KMS-11 (cell line): ENCODE results near the gene FAM209B.

Experiments used
- H2AFZ ChIP-seq: fragments of 200-600 bp; sonication (generic); 2 replicates; pipeline ENCODE4 v1.6.1; 2016; ENCODE audit warnings: antibody characterized with exemption, mixed run types, low read depth
- H3K27ac ChIP-seq: fragments of 200-600 bp; sonication (generic); 2 replicates; pipeline ENCODE4 v1.6.1; 2016; ENCODE audit warnings: mild to moderate bottlenecking, mixed run types
- H3K27me3 ChIP-seq: fragments of 200-600 bp; sonication (generic); 2 replicates; pipeline ENCODE4 v1.6.1; 2017; ENCODE audit warnings: mild to moderate bottlenecking, low read depth, mixed run types, moderate library complexity; ENCODE audit not compliant: insufficient read depth
- H3K36me3 ChIP-seq: fragments of 200-600 bp; sonication (generic); 2 replicates; pipeline ENCODE4 v1.6.1; 2017; ENCODE audit warnings: mild to moderate bottlenecking, mixed run types; ENCODE audit not compliant: insufficient read depth
- H3K4me1 ChIP-seq: fragments of 200-600 bp; sonication (generic); 2 replicates; pipeline ENCODE4 v1.6.1; 2016; ENCODE audit warnings: mild to moderate bottlenecking, low read depth, mixed run types; ENCODE audit not compliant: poor library complexity, severe bottlenecking
- H3K4me2 ChIP-seq: fragments of 200-600 bp; sonication (generic); 2 replicates; pipeline ENCODE4 v1.7.0; 2016; ENCODE audit warnings: mild to moderate bottlenecking, mixed run types
- H3K4me3 ChIP-seq: fragments of 200-600 bp; sonication (generic); IDR thresholded peaks from 2 replicates; pipeline ENCODE4 v1.6.1; 2017; ENCODE audit warnings: low read depth, low read length, mixed read lengths; ENCODE audit not compliant: insufficient read depth
- H3K79me2 ChIP-seq: fragments of 200-600 bp; sonication (generic); 2 replicates; pipeline ENCODE4 v1.6.1; 2016; ENCODE audit warnings: low read depth, mixed run types; ENCODE audit not compliant: insufficient read depth
- H3K9ac ChIP-seq: fragments of 200-600 bp; sonication (generic); 2 replicates; pipeline ENCODE4 v1.6.1; 2016; ENCODE audit warnings: mild to moderate bottlenecking, mixed run types
- H4K20me1 ChIP-seq: fragments of 200-600 bp; sonication (generic); 2 replicates; pipeline ENCODE4 v1.6.1; 2016; ENCODE audit warnings: mild to moderate bottlenecking, mixed run types; ENCODE audit not compliant: insufficient read depth
- TF ChIP-seq, protein P1 (sequence below): fragments of 200-600 bp; sonication (generic); conservative IDR thresholded peaks from 2 replicates; pipeline ENCODE4 v1.6.1; 2017; ENCODE audit warnings: low read depth, mild to moderate bottlenecking, antibody characterized with exemption, low read length, moderate library complexity, mixed read lengths

FAM209B gene

GRCh38 chr20:56513161-56514150 is 19.6 kb upstream of the FAM209B start:
- no peak overlapping the region for H3K4me2 ChIP-seq
- H3K4me1 ChIP-seq, result no peaks in the 10 kb centered on the region
- H3K27ac ChIP-seq, result no peak overlapping the region
- TF ChIP-seq, protein P1, sequence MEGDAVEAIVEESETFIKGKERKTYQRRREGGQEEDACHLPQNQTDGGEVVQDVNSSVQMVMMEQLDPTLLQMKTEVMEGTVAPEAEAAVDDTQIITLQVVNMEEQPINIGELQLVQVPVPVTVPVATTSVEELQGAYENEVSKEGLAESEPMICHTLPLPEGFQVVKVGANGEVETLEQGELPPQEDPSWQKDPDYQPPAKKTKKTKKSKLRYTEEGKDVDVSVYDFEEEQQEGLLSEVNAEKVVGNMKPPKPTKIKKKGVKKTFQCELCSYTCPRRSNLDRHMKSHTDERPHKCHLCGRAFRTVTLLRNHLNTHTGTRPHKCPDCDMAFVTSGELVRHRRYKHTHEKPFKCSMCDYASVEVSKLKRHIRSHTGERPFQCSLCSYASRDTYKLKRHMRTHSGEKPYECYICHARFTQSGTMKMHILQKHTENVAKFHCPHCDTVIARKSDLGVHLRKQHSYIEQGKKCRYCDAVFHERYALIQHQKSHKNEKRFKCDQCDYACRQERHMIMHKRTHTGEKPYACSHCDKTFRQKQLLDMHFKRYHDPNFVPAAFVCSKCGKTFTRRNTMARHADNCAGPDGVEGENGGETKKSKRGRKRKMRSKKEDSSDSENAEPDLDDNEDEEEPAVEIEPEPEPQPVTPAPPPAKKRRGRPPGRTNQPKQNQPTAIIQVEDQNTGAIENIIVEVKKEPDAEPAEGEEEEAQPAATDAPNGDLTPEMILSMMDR, result no peak
- peaks cover 3% of the 10 kb centered on the region; the same call in 1 of the 2 replicates for H3K36me3 ChIP-seq
- no peaks in the 10 kb centered on the region for H3K79me2 ChIP-seq
- no peaks in the 10 kb centered on the region for H4K20me1 ChIP-seq
- no peak overlapping the region for H2AFZ ChIP-seq
- no peak overlapping the region for H3K9ac ChIP-seq
- no peak overlapping the region for H3K4me3 ChIP-seq
- H3K27me3 ChIP-seq, result no peaks in the 10 kb centered on the region

- H3K4me3 ChIP-seq, result no peak overlapping the region
- peaks cover 14% of the 10 kb centered on the region; the same call in 1 of the 2 replicates for H3K36me3 ChIP-seq
- H3K4me2 ChIP-seq, result no peak overlapping the region
- H3K79me2 ChIP-seq, result no peaks in the 10 kb centered on the region
- H4K20me1 ChIP-seq, result no peaks in the 10 kb centered on the region
- H3K27ac ChIP-seq, result no peak overlapping the region
- H2AFZ ChIP-seq, result no peak overlapping the region
- H3K27me3 ChIP-seq, result no peaks in the 10 kb centered on the region
- no peak overlapping the region for H3K9ac ChIP-seq
- TF ChIP-seq, protein P1, result no peak
- H3K4me1 ChIP-seq, result no peaks in the 10 kb centered on the region
These were observed 16.4 kb upstream of the FAM209B start for GRCh38 chr20:56516631-56517030.

DNA sequence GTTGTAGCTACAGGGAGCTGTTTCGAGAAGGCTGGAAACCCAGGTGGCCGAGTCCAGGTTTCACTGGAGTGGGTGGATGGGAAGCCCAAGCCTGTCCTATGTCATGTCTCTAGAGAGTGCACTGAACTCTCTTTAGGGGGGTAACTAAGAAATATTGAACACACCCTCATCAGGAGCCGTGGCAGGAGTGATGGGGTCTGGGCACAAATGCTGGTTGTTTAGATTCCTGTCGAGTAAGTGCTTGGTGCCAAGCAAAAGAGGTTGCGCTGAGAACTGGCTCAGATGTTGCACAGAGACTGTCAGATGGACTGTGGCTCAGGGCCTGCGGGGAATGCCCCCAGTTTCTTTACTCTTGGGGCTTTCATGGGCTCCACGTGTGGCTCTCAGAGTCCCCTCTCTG is 15.8 kb upstream of the FAM209B start:
- Histone ChIP-seq H2AFZ (no peak overlapping the region), H4K20me1 (no peaks in the 10 kb centered on the region), H3K4me3 (no peak overlapping the region), H3K79me2 (no peaks in the 10 kb centered on the region), H3K4me2 (no peak overlapping the region), H3K36me3 (peaks cover 14% of the 10 kb centered on the region; the same call in 1 of the 2 replicates), H3K27me3 (no peaks in the 10 kb centered on the region), H3K4me1 (no peaks in the 10 kb centered on the region), H3K9ac (no peak overlapping the region), H3K27ac (no peak overlapping the region)
- TF ChIP-seq, protein P1, result no peak

DNA sequence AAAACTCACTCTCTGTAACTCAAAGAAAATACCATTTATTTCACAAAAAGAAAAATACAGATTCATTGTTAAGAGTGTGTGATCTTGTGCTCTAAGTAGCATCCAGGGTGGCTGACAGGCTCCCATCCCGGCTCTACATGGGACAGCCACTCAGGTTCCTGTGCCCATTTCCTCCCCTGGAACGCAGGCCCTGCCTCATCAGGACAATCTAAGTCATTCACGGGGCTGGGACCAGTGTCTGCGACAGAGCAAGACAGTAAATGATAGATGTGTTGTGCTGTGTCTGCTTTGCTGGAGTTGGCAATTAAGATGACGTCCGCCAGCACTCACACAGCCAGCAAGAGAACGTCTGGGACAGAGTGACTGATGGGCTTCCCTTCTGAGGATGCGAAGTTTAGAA is 15.4 kb upstream of the FAM209B start:
- Histone ChIP-seq H3K4me2 (no peak overlapping the region), H3K27me3 (no peaks in the 10 kb centered on the region), H3K36me3 (peaks cover 14% of the 10 kb centered on the region; the same call in 1 of the 2 replicates), H4K20me1 (no peaks in the 10 kb centered on the region), H3K4me3 (no peak overlapping the region), H2AFZ (no peak overlapping the region), H3K4me1 (no peaks in the 10 kb centered on the region), H3K79me2 (no peaks in the 10 kb centered on the region), H3K27ac (no peak overlapping the region), H3K9ac (no peak overlapping the region)
- TF ChIP-seq, protein P1, result no peak
